Skeletal muscle satellite cell (primary cell): ENCODE data around the gene SAFB2. TPM values are rescaled to one million over a fixed set of nuclear protein-coding genes. Genes with fewer than 3 reads are reported as not detected.
A peak's percentile ranks its signal among the peaks of the same experiment; 100 is the strongest.

Source experiments
- H3K27me3 ChIP-seq: 2 replicates; pipeline ENCODE4 v1.7.0; 2013; ENCODE audit warnings: low read length; ENCODE audit not compliant: control insufficient read depth, insufficient read depth
- H3K36me3 ChIP-seq: 2 replicates; pipeline ENCODE4 v1.7.0; 2013; ENCODE audit warnings: mild to moderate bottlenecking, control low read depth, low read length; ENCODE audit not compliant: insufficient read depth
- H3K4me1 ChIP-seq: 2 replicates; pipeline ENCODE4 v1.7.0; 2013; ENCODE audit warnings: low read length; ENCODE audit not compliant: control insufficient read depth, insufficient read depth
- H3K4me2 ChIP-seq: 2 replicates; pipeline ENCODE4 v1.7.0; 2013; ENCODE audit warnings: mild to moderate bottlenecking, low read length
- H3K4me3 ChIP-seq: 2 replicates; pipeline ENCODE4 v1.7.0; 2013; ENCODE audit warnings: low read length
- H3K9ac ChIP-seq: 2 replicates; pipeline ENCODE4 v1.7.0; 2013; ENCODE audit warnings: mild to moderate bottlenecking, low read depth, low read length, moderate library complexity
- H3K9me3 ChIP-seq: replicated peaks from 2 replicates; pipeline ENCODE4 v1.7.0; 2013; ENCODE audit warnings: mild to moderate bottlenecking, control low read depth, low read length
- total RNA-seq: library from RNA; depleted of rRNA; stranded (reverse); fragments of >200 nt; gene quantifications from 2 replicates; pipeline ENCODE4 v1.2.3, GENCODE V29; 2012; rRNA removed

Gene SAFB2
- 22.7 and 31.9 TPM in 2 replicates for total RNA-seq

- Histone ChIP-seq H3K9me3 (no peaks in the 10 kb centered on the region), H3K4me1 (peaks cover 39% of the 10 kb centered on the region), H3K36me3 (peaks cover 56% of the 10 kb centered on the region), H3K27me3 (no peaks in the 10 kb centered on the region), H3K4me2 (peak within 1 kb of the TSS; percentile 98), H3K4me3 (peak within 1 kb of the TSS; percentile 99), H3K9ac (peak within 1 kb of the TSS; percentile 97)
Measured at GRCh38 chr19:5622465-5623396, at the start of gene SAFB2, which contains the start of gene SAFB. SAFB2 (minus strand) TSS chr19:5622776; CDS start chr19:5622715, 61 bp downstream. SAFB (plus strand) TSS chr19:5623083; CDS start chr19:5623206, 123 bp downstream.

GRCh38 chr19:5671600-5671999 lies 49.0 kb upstream of the SAFB2 start:
- H3K9ac ChIP-seq = no peak overlapping the region
- H3K4me3 ChIP-seq = no peak overlapping the region
- H3K4me2 ChIP-seq = no peak overlapping the region
- no peaks in the 10 kb centered on the region for H3K27me3 ChIP-seq
- no peaks in the 10 kb centered on the region for H3K9me3 ChIP-seq
- H3K36me3 ChIP-seq = peaks cover 38% of the 10 kb centered on the region
- peaks cover 3% of the 10 kb centered on the region for H3K4me1 ChIP-seq

GRCh38 chr19:5669212-5669611 lies 46.6 kb upstream of the SAFB2 start:
- Histone ChIP-seq H3K4me1 (peaks cover 10% of the 10 kb centered on the region), H3K27me3 (no peaks in the 10 kb centered on the region), H3K4me3 (no peak overlapping the region), H3K36me3 (peaks cover 58% of the 10 kb centered on the region), H3K9me3 (no peaks in the 10 kb centered on the region), H3K9ac (no peak overlapping the region), H3K4me2 (no peak overlapping the region)

GRCh38 chr19:5667751-5668271 lies 45.2 kb upstream of the SAFB2 start:
- Histone ChIP-seq H3K9ac (no peak overlapping the region), H3K4me2 (no peak overlapping the region), H3K9me3 (no peaks in the 10 kb centered on the region), H3K4me3 (no peak overlapping the region), H3K4me1 (peaks cover 10% of the 10 kb centered on the region), H3K36me3 (peaks cover 70% of the 10 kb centered on the region), H3K27me3 (no peaks in the 10 kb centered on the region)

GRCh38 chr19:5666921-5667610 lies 44.5 kb upstream of the SAFB2 start:
- Histone ChIP-seq H3K4me3 (no peak overlapping the region), H3K27me3 (no peaks in the 10 kb centered on the region), H3K9me3 (no peaks in the 10 kb centered on the region), H3K36me3 (peaks cover 70% of the 10 kb centered on the region), H3K4me2 (no peak overlapping the region), H3K4me1 (peaks cover 10% of the 10 kb centered on the region), H3K9ac (no peak overlapping the region)

GRCh38 chr19:5665781-5666513 lies 43.4 kb upstream of the SAFB2 start:
- Histone ChIP-seq H3K9ac (no peak overlapping the region), H3K9me3 (no peaks in the 10 kb centered on the region), H3K4me3 (no peak overlapping the region), H3K4me1 (peaks cover 10% of the 10 kb centered on the region), H3K4me2 (no peak overlapping the region), H3K36me3 (peaks cover 69% of the 10 kb centered on the region), H3K27me3 (no peaks in the 10 kb centered on the region)

- Histone ChIP-seq H3K36me3 (peaks cover 78% of the 10 kb centered on the region), H3K27me3 (no peaks in the 10 kb centered on the region), H3K4me1 (peaks cover 10% of the 10 kb centered on the region), H3K9ac (no peak overlapping the region), H3K4me2 (no peak overlapping the region), H3K4me3 (no peak overlapping the region), H3K9me3 (no peaks in the 10 kb centered on the region)
Measured at GRCh38 chr19:5664515-5664914, 41.9 kb upstream of the SAFB2 start.

- H3K4me2 ChIP-seq = no peak overlapping the region
- H3K4me3 ChIP-seq = no peak overlapping the region
- H3K36me3 ChIP-seq = peaks cover 73% of the 10 kb centered on the region
- H3K9ac ChIP-seq = no peak overlapping the region
- peaks cover 10% of the 10 kb centered on the region for H3K4me1 ChIP-seq
- no peaks in the 10 kb centered on the region for H3K9me3 ChIP-seq
- no peaks in the 10 kb centered on the region for H3K27me3 ChIP-seq
Measured at GRCh38 chr19:5663904-5664303, 41.3 kb upstream of the SAFB2 start.

- Histone ChIP-seq H3K4me3 (no peak overlapping the region), H3K4me1 (peaks cover 10% of the 10 kb centered on the region), H3K9me3 (no peaks in the 10 kb centered on the region), H3K9ac (no peak overlapping the region), H3K4me2 (no peak overlapping the region), H3K36me3 (peaks cover 64% of the 10 kb centered on the region), H3K27me3 (no peaks in the 10 kb centered on the region)
Measured at GRCh38 chr19:5661483-5661882, 38.9 kb upstream of the SAFB2 start.

- Histone ChIP-seq H3K4me3 (no peak overlapping the region), H3K27me3 (no peaks in the 10 kb centered on the region), H3K36me3 (peaks cover 67% of the 10 kb centered on the region), H3K9me3 (no peaks in the 10 kb centered on the region), H3K4me2 (no peak overlapping the region), H3K4me1 (no peaks in the 10 kb centered on the region), H3K9ac (no peak overlapping the region)
Measured at GRCh38 chr19:5655412-5655811, 32.8 kb upstream of the SAFB2 start.

- H3K4me2 ChIP-seq = no peak overlapping the region
- H3K36me3 ChIP-seq = peaks cover 66% of the 10 kb centered on the region
- no peak overlapping the region for H3K9ac ChIP-seq
- no peaks in the 10 kb centered on the region for H3K27me3 ChIP-seq
- H3K9me3 ChIP-seq = no peaks in the 10 kb centered on the region
- no peaks in the 10 kb centered on the region for H3K4me1 ChIP-seq
- no peak overlapping the region for H3K4me3 ChIP-seq
Measured at GRCh38 chr19:5654931-5655330, 32.4 kb upstream of the SAFB2 start.
